ENCODE data around the gene KRTAP5-4.
"Not testable (repeated sequence)": the region's sequence is repeated elsewhere in the genome, so short reads cannot be mapped to it uniquely, and the experiment has no call there.

KRTAP5-4 gene

GRCh38 chr11:1647901-1648652 is 26.1 kb upstream of the KRTAP5-4 start:
- no peak for TF ChIP-seq CTCF (IDR thresholded peaks at IDR 0.05; ENCODE audit: control extremely low read depth, extremely low read depth, low read depth, missing control alignments)
- POLR2A ChIA-PET: no interaction called here
- no peak for DNase-seq (ENCODE audit: extremely low spot score)
- CTCF ChIA-PET: interaction anchor here (0.9 to 7.6 kb wide), 6 partner anchors 8 to 503 kb away, joined by 3 to 107 read pairs (median 4); partner anchors contain the start of gene SYT8

- POLR2A ChIA-PET; DNase-seq (ENCODE audit: extremely low spot score): not testable (repeated sequence)
- CTCF ChIA-PET: interaction anchor here (1.1 to 2.1 kb wide), 4 partner anchors 14 to 186 kb away, joined by 3 to 7 read pairs (median 5); no protein-coding TSS in a partner anchor
Observed at GRCh38 chr11:1646540-1646939, 24.6 kb upstream of the KRTAP5-4 start.

GRCh38 chr11:1645357-1645821 is 23.5 kb upstream of the KRTAP5-4 start:
- ChIA-PET CTCF (interaction anchor here (1.1 to 2.0 kb wide), 2 partner anchors 35 to 188 kb away, joined by 3 to 7 read pairs; no protein-coding TSS in a partner anchor), POLR2A (no interaction called here)
- no peak for DNase-seq (ENCODE audit: extremely low spot score)

GRCh38 chr11:1644601-1645356 is 22.8 kb upstream of the KRTAP5-4 start:
- POLR2A ChIA-PET: no interaction called here
- CTCF ChIA-PET: interaction anchor here (0.7 to 8.4 kb wide), 3 partner anchors 7 to 188 kb away, joined by 3 to 62 read pairs (median 7); no protein-coding TSS in a partner anchor
- DNase-seq (ENCODE audit: extremely low spot score): no peak
- TF ChIP-seq CTCF (IDR thresholded peaks at IDR 0.05; ENCODE audit: control extremely low read depth, extremely low read depth, low read depth, missing control alignments): no peak

More at GRCh38 chr11:1645357-1645821, 23.5 kb upstream of the KRTAP5-4 start:
- TF ChIP-seq CTCF (IDR thresholded peaks at IDR 0.05; ENCODE audit: control extremely low read depth, extremely low read depth, low read depth, missing control alignments): no peak

GRCh38 chr11:1643146-1643690 is 21.3 kb upstream of the KRTAP5-4 start:
- CTCF ChIA-PET: interaction anchor here (0.6 to 8.4 kb wide), 3 partner anchors 9 to 358 kb away, joined by 3 to 62 read pairs (median 3); no protein-coding TSS in a partner anchor
- DNase-seq (ENCODE audit: extremely low spot score): no peak
- no peak for TF ChIP-seq CTCF (IDR thresholded peaks at IDR 0.05; ENCODE audit: control extremely low read depth, extremely low read depth, low read depth, missing control alignments)
- POLR2A ChIA-PET: no interaction called here

- DNase-seq (ENCODE audit: extremely low spot score): no peak
- no peak for TF ChIP-seq CTCF (IDR thresholded peaks at IDR 0.05; ENCODE audit: control extremely low read depth, extremely low read depth, low read depth, missing control alignments)
- ChIA-PET CTCF (interaction anchor here (1.2 to 8.4 kb wide), 2 partner anchors 9 to 359 kb away, joined by 3 to 62 read pairs; no protein-coding TSS in a partner anchor), POLR2A (no interaction called here)
Observed at GRCh38 chr11:1642288-1643145, 20.6 kb upstream of the KRTAP5-4 start.
